ENCODE results near the gene NRN1. TPM values are rescaled to one million over a fixed set of nuclear protein-coding genes. Genes with fewer than 3 reads are reported as not detected.
"Not testable (repeated sequence)": the region's sequence is repeated elsewhere in the genome, so short reads cannot be mapped to it uniquely, and the experiment has no call there.

NRN1 gene
- polyA plus RNA-seq, 1 donor (not counting 4 experiments of a cell fraction or from before 2014, with no cell fraction given), result 5.7 TPM

DNA sequence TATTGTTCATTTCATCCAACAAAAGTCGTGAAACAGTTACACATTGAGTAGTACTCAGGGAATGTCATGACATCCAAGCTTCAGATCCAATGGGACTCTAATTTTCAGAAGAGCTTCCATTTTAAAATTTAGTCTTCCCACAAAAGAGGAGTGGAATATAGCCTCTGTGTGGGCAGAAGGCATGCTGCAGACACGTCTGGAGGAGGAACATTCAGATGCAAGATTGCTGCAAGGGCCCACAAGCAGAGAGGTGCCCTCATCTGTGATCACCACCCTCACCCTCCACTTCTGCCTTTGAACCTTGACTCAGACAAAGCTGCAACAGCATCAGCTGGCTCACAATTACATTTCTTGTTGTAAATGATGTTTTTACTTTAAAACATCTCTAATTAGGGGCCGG, 29.9 kb downstream of the NRN1 start:
- FAIRE-seq, result no peak

GRCh38 chr6:5968817-5969734, 37.6 kb downstream of the NRN1 start:
- Histone ChIP-seq H3K9ac (ENCODE audit: control insufficient read depth, extremely low read depth, insufficient read depth, low read length) (no peak overlapping the region), H3K27ac (ENCODE audit: control insufficient read depth, insufficient read depth, low read length) (no peak overlapping the region), H3K4me1 (ENCODE audit: control insufficient read depth, extremely low read depth, insufficient read depth, low read length) (no peaks in the 10 kb centered on the region), H4K20me1 (ENCODE audit: control insufficient read depth, extremely low read depth, insufficient read depth, low read length) (no peaks in the 10 kb centered on the region), H3K4me2 (ENCODE audit: control insufficient read depth, extremely low read depth, insufficient read depth, low read depth, low read length) (no peak overlapping the region), H3K36me3 (ENCODE audit: control insufficient read depth in 2 of 2, extremely low read depth in 1 of 2, insufficient read depth in 2 of 2, low read length in 2 of 2) (no peaks in the 10 kb centered on the region), H3K9me3 (ENCODE audit: control insufficient read depth, low read depth, low read length) (no peaks in the 10 kb centered on the region), H3K79me2 (ENCODE audit: control insufficient read depth, insufficient read depth, low read length) (no peaks in the 10 kb centered on the region), H3K27me3 (ENCODE audit: control insufficient read depth, extremely low read depth, insufficient read depth, low read length) (no peaks in the 10 kb centered on the region), H2AFZ (ENCODE audit: control insufficient read depth, low read length) (no peak overlapping the region), H3K4me3 (ENCODE audit: control insufficient read depth in 2 of 3, extremely low read depth in 1 of 3, insufficient read depth in 2 of 3, low read depth in 1 of 3, low read length in 3 of 3) (no peak overlapping the region), H3K9me1 (ENCODE audit: control insufficient read depth, extremely low read depth, insufficient read depth, low read length) (no peaks in the 10 kb centered on the region)
- TF ChIP-seq EZH2 (IDR thresholded peaks at IDR 0.05; ENCODE audit: low read length) (no peak), CTCF (optimal IDR thresholded peaks at IDR 0.05 in 1 of 3, IDR thresholded peaks at IDR 0.05 in 1 of 3, conservative IDR thresholded peaks at IDR 0.05 in 1 of 3; ENCODE audit: extremely low read depth in 1 of 3, insufficient read depth in 2 of 3, low read length in 3 of 3) (no peak)
- dilution Hi-C loops (cut with MboI; ENCODE audit: extremely low pct_ligation_motif_present, low sequenced_read_pairs), result no loop called here
- FAIRE-seq (no peak), DNase-seq (ENCODE audit: low read depth, low spot score) (no peak)

More for the DNA sequence above, 29.9 kb downstream of the NRN1 start:
- Histone ChIP-seq H2AFZ (ENCODE audit: control insufficient read depth, low read length) (no peak overlapping the region), H3K9me1 (ENCODE audit: control insufficient read depth, extremely low read depth, insufficient read depth, low read length) (no peaks in the 10 kb centered on the region), H3K9me3 (ENCODE audit: control insufficient read depth, low read depth, low read length) (no peaks in the 10 kb centered on the region), H4K20me1 (ENCODE audit: control insufficient read depth, extremely low read depth, insufficient read depth, low read length) (no peaks in the 10 kb centered on the region), H3K4me2 (ENCODE audit: control insufficient read depth, extremely low read depth, insufficient read depth, low read depth, low read length) (no peak overlapping the region), H3K27ac (ENCODE audit: control insufficient read depth, insufficient read depth, low read length) (no peak overlapping the region), H3K36me3 (ENCODE audit: control insufficient read depth in 2 of 2, extremely low read depth in 1 of 2, insufficient read depth in 2 of 2, low read length in 2 of 2) (no peaks in the 10 kb centered on the region), H3K4me3 (ENCODE audit: control insufficient read depth in 2 of 3, extremely low read depth in 1 of 3, insufficient read depth in 2 of 3, low read depth in 1 of 3, low read length in 3 of 3) (no peak overlapping the region), H3K79me2 (ENCODE audit: control insufficient read depth, insufficient read depth, low read length) (no peaks in the 10 kb centered on the region), H3K9ac (ENCODE audit: control insufficient read depth, extremely low read depth, insufficient read depth, low read length) (no peak overlapping the region), H3K4me1 (ENCODE audit: control insufficient read depth, extremely low read depth, insufficient read depth, low read length) (no peaks in the 10 kb centered on the region), H3K27me3 (ENCODE audit: control insufficient read depth, extremely low read depth, insufficient read depth, low read length) (no peaks in the 10 kb centered on the region)
- DNase-seq (ENCODE audit: low read depth, low spot score), result no peak
- dilution Hi-C loops (cut with MboI; ENCODE audit: extremely low pct_ligation_motif_present, low sequenced_read_pairs), result no loop called here
- TF ChIP-seq CTCF (optimal IDR thresholded peaks at IDR 0.05 in 1 of 3, IDR thresholded peaks at IDR 0.05 in 1 of 3, conservative IDR thresholded peaks at IDR 0.05 in 1 of 3; ENCODE audit: extremely low read depth in 1 of 3, insufficient read depth in 2 of 3, low read length in 3 of 3) (no peak), EZH2 (IDR thresholded peaks at IDR 0.05; ENCODE audit: low read length) (no peak)

DNA sequence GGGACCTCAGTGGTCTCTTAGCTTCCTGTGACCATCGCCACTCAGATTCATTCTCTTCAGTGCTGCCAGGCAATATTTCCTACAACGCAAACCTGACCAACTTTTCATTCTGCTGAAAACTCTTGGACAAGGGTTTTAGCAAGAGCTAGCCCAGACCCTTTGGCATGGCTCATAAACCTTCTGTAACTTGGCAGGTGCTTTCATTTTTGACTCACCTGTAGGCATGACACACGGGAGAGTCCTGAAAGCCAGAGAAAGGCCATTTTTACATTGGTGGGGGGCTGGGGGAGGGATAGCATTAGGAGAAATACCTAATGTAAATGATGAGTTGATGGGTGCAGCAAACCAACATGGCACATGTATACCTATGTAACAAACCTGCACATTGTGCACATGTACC, 38.7 kb downstream of the NRN1 start:
- DNase-seq (ENCODE audit: low read depth, low spot score); H3K36me3 ChIP-seq (ENCODE audit: control insufficient read depth in 2 of 2, extremely low read depth in 1 of 2, insufficient read depth in 2 of 2, low read length in 2 of 2); H3K27ac ChIP-seq (ENCODE audit: control insufficient read depth, insufficient read depth, low read length); FAIRE-seq; H3K9me3 ChIP-seq (ENCODE audit: control insufficient read depth, low read depth, low read length); H3K9me1 ChIP-seq (ENCODE audit: control insufficient read depth, extremely low read depth, insufficient read depth, low read length); dilution Hi-C loops (cut with MboI; ENCODE audit: extremely low pct_ligation_motif_present, low sequenced_read_pairs); H3K4me1 ChIP-seq (ENCODE audit: control insufficient read depth, extremely low read depth, insufficient read depth, low read length); H3K27me3 ChIP-seq (ENCODE audit: control insufficient read depth, extremely low read depth, insufficient read depth, low read length); H2AFZ ChIP-seq (ENCODE audit: control insufficient read depth, low read length); H3K4me2 ChIP-seq (ENCODE audit: control insufficient read depth, extremely low read depth, insufficient read depth, low read depth, low read length); H3K79me2 ChIP-seq (ENCODE audit: control insufficient read depth, insufficient read depth, low read length); H4K20me1 ChIP-seq (ENCODE audit: control insufficient read depth, extremely low read depth, insufficient read depth, low read length); H3K9ac ChIP-seq (ENCODE audit: control insufficient read depth, extremely low read depth, insufficient read depth, low read length); H3K4me3 ChIP-seq (ENCODE audit: control insufficient read depth in 2 of 3, extremely low read depth in 1 of 3, insufficient read depth in 2 of 3, low read depth in 1 of 3, low read length in 3 of 3): not testable (repeated sequence)
